Cardiac muscle cell (in vitro differentiated cells and primary cell): Measurements from ENCODE around the gene TCF7. TPM values are rescaled to one million over a fixed set of nuclear protein-coding genes. Genes with fewer than 3 reads are reported as not detected.

Experiments
- DNase-seq, 2 donors: peaks; one replicate each; pipeline versions ENCODE4 v3.0.0 to v3.0.0-alpha.2; 2010 to 2017; ENCODE audit warnings: low read depth in 1 of 2, low spot score in 1 of 2
- H3K27ac ChIP-seq: fragments of 200-600 bp; sonication (generic); 2 replicates; pipeline ENCODE4 v1.5.1; 2016
- H3K27me3 ChIP-seq: fragments of 200-600 bp; sonication (generic); 2 replicates; pipeline ENCODE4 v1.6.0; 2016; ENCODE audit warnings: control low read depth
- H3K36me3 ChIP-seq: fragments of 200-600 bp; sonication (generic); 2 replicates; pipeline ENCODE4 v1.5.1; 2016; ENCODE audit warnings: control low read depth
- H3K4me1 ChIP-seq: fragments of 200-600 bp; sonication (generic); 2 replicates; pipeline ENCODE4 v1.8.1; 2017; ENCODE audit warnings: low read depth, mild to moderate bottlenecking, mixed run types
- H3K4me3 ChIP-seq: fragments of 200-600 bp; sonication (generic); 2 replicates; pipeline ENCODE4 v1.5.1; 2016; ENCODE audit warnings: mild to moderate bottlenecking
- H3K9me3 ChIP-seq: fragments of 200-600 bp; sonication (generic); 2 replicates; pipeline ENCODE4 v1.5.1; 2017; ENCODE audit warnings: low read depth, mild to moderate bottlenecking, control low read depth
- CTCF ChIP-seq: IDR thresholded peaks from 2 replicates; pipeline ENCODE4 v1.5.1; 2012; ENCODE audit warnings: low read depth, mild to moderate bottlenecking, low read length
- polyA plus RNA-seq: library from polyadenylated mRNA; unstranded; fragments of >200 nt; fragmentation: Nextera tagmentation; extraction: Ambion mirVana; gene quantifications from 2 replicates; pipeline ENCODE4 v1.2.1, GENCODE V29; 2016
- total RNA-seq: library from RNA; depleted of rRNA; stranded (reverse); fragments of >200 nt; gene quantifications from 2 replicates; pipeline ENCODE4 v1.2.3, GENCODE V29; 2016

The TCF7 gene
- total and polyA plus RNA-seq, 2 experiments from 2014 or later = 6.8 to 28.9 TPM

GRCh38 chr5:134153241-134153640 lies 38.8 kb downstream of the TCF7 start:
- Histone ChIP-seq H3K9me3 (no peaks in the 10 kb centered on the region), H3K27ac (no peak overlapping the region), H3K27me3 (no peaks in the 10 kb centered on the region), H3K36me3 (peaks cover 74% of the 10 kb centered on the region), H3K4me3 (no peak overlapping the region), H3K4me1 (no peaks in the 10 kb centered on the region)
- no peak for DNase-seq
- no peak for TF ChIP-seq CTCF

- Histone ChIP-seq H3K4me1 (no peaks in the 10 kb centered on the region), H3K4me3 (no peak overlapping the region), H3K9me3 (no peaks in the 10 kb centered on the region), H3K36me3 (peaks cover 78% of the 10 kb centered on the region), H3K27me3 (no peaks in the 10 kb centered on the region), H3K27ac (no peak overlapping the region)
- no peak for TF ChIP-seq CTCF
- DNase-seq = no peak
Measured at GRCh38 chr5:134153657-134154056, 39.2 kb downstream of the TCF7 start.

- TF ChIP-seq CTCF = no peak
- Histone ChIP-seq H3K27me3 (no peaks in the 10 kb centered on the region), H3K36me3 (peaks cover 76% of the 10 kb centered on the region), H3K4me3 (no peak overlapping the region), H3K9me3 (peaks cover 3% of the 10 kb centered on the region), H3K27ac (no peak overlapping the region), H3K4me1 (no peaks in the 10 kb centered on the region)
- no peak for DNase-seq
Measured at GRCh38 chr5:134161513-134162395, 47.3 kb downstream of the TCF7 start.

GRCh38 chr5:134162592-134162991 lies 48.1 kb downstream of the TCF7 start:
- no peaks in the 10 kb centered on the region for H3K4me1 ChIP-seq
- no peak overlapping the region for H3K4me3 ChIP-seq
- no peak for TF ChIP-seq CTCF
- H3K9me3 ChIP-seq = peaks cover 3% of the 10 kb centered on the region
- no peak for DNase-seq
- H3K27me3 ChIP-seq = no peaks in the 10 kb centered on the region
- H3K27ac ChIP-seq = no peak overlapping the region
- H3K36me3 ChIP-seq = peaks cover 73% of the 10 kb centered on the region

GRCh38 chr5:134171972-134172371 lies 57.5 kb downstream of the TCF7 start:
- no peak for DNase-seq
- no peaks in the 10 kb centered on the region for H3K27me3 ChIP-seq
- no peak overlapping the region for H3K4me3 ChIP-seq
- H3K9me3 ChIP-seq = no peaks in the 10 kb centered on the region
- TF ChIP-seq CTCF = no peak
- no peak overlapping the region for H3K27ac ChIP-seq
- H3K36me3 ChIP-seq = peaks cover 39% of the 10 kb centered on the region
- H3K4me1 ChIP-seq = peaks cover 16% of the 10 kb centered on the region
